B cell (primary cell): ENCODE measurements around the gene LNP1. TPM values are rescaled to one million over a fixed set of nuclear protein-coding genes. Genes with fewer than 3 reads are reported as not detected.

Experiments used
- ATAC-seq: fragments of 200-7000 bp; cut with Tn5 transposase; one replicate; pipeline ENCODE4 v1.10.0; 2021; ENCODE audit warnings: low read depth, mild to moderate bottlenecking, moderate number of reproducible peaks, moderate library complexity
- CTCF ChIA-PET: fragments of 350-600 bp; sonication (Branson Sonifier 250); formaldehyde crosslinking; loops from one replicate; lab custom pipeline; 2021; ENCODE audit warnings: antibody characterized with exemption, inconsistent platforms; lab: Charles Lee
- POLR2A ChIA-PET: fragments of 350-600 bp; sonication (Branson Sonifier 250); formaldehyde crosslinking; loops from one replicate; lab custom pipeline; 2021; ENCODE audit warnings: antibody characterized with exemption; lab: Charles Lee
- DNase-seq: peaks from one replicate; pipeline ENCODE4 v3.0.0; 2013
- H2AFZ ChIP-seq: 2 replicates; pipeline ENCODE4 v1.6.1; 2012; ENCODE audit warnings: mild to moderate bottlenecking, low read depth, low read length; ENCODE audit not compliant: insufficient read depth, poor library complexity, severe bottlenecking
- H3K27ac ChIP-seq, 2 donors: 1 replicate in 1 of 2; 2 replicates in 1 of 2; pipeline ENCODE4 v1.5.1; 2012 to 2013; ENCODE audit warnings: low read length in 2 of 2, mild to moderate bottlenecking in 2 of 2, moderate library complexity in 1 of 2
- H3K27me3 ChIP-seq, 4 experiments: fragments of 200-600 bp in 1 of 4; sonication (generic) in 1 of 4; replicated peaks in 1 of 4; 1 replicate in 2 of 4; 2 replicates in 2 of 4; pipeline versions ENCODE4 v1.6.1 to v1.7.0; 2013 to 2016; ENCODE audit warnings: low read length in 3 of 4, mild to moderate bottlenecking in 2 of 4, mixed read lengths in 1 of 4, moderate library complexity in 1 of 4; ENCODE audit not compliant: insufficient read depth in 4 of 4, control insufficient read depth in 3 of 4; ENCODE audit errors: control extremely low read depth in 1 of 4
- H3K36me3 ChIP-seq, 2 experiments: replicated peaks in 1 of 2; 1 replicate in 1 of 2; 2 replicates in 1 of 2; pipeline versions ENCODE4 v1.6.1 to v1.7.1; 2013; ENCODE audit warnings: low read length in 1 of 2; ENCODE audit not compliant: insufficient read depth in 2 of 2, control insufficient read depth in 1 of 2; ENCODE audit errors: control extremely low read depth in 1 of 2, extremely low read depth in 1 of 2
- H3K4me1 ChIP-seq, 2 donors: fragments of 200-600 bp in 1 of 2; sonication (generic) in 1 of 2; 1 replicate in 1 of 2; 2 replicates in 1 of 2; pipeline versions ENCODE4 v1.5.1 to v1.6.1; 2013 to 2017; ENCODE audit warnings: low read length in 2 of 2; ENCODE audit not compliant: control insufficient read depth in 2 of 2, insufficient read depth in 2 of 2
- H3K4me2 ChIP-seq: replicated peaks from 2 replicates; pipeline ENCODE3; 2012; ENCODE audit warnings: mild to moderate bottlenecking, low read depth, low read length; ENCODE audit not compliant: poor library complexity, severe bottlenecking
- H3K4me3 ChIP-seq, 5 experiments: fragments of 200-600 bp in 1 of 5; sonication (generic) in 1 of 5; 1 replicate in 3 of 5; 2 replicates in 2 of 5; pipeline versions ENCODE4 v1.5.1 to v1.7.0; 2011 to 2016; ENCODE audit warnings: low read length in 4 of 5, mild to moderate bottlenecking in 4 of 5, low read depth in 2 of 5, control low read depth in 1 of 5, moderate library complexity in 1 of 5; ENCODE audit not compliant: insufficient read depth in 1 of 5; ENCODE audit errors: control extremely low read depth in 1 of 5, extremely low read depth in 1 of 5
- H3K79me2 ChIP-seq: fragments of 200-600 bp; sonication (generic); one replicate; pipeline ENCODE4 v1.6.0; 2016; ENCODE audit warnings: low read length; ENCODE audit not compliant: control insufficient read depth, insufficient read depth
- H3K9ac ChIP-seq: fragments of 200-600 bp; sonication (generic); 2 replicates; pipeline ENCODE4 v1.6.1; 2017; ENCODE audit warnings: mild to moderate bottlenecking, low read length, moderate library complexity
- H3K9me3 ChIP-seq, 3 donors: one replicate each; pipeline versions ENCODE4 v1.6.1 to v1.7.1; 2013; ENCODE audit warnings: low read length in 2 of 3; ENCODE audit not compliant: control insufficient read depth in 2 of 3, insufficient read depth in 1 of 3; ENCODE audit errors: control extremely low read depth in 1 of 3
- H4K20me1 ChIP-seq: 2 replicates; pipeline ENCODE4 v1.6.0; 2012; ENCODE audit warnings: mild to moderate bottlenecking, low read length; ENCODE audit not compliant: insufficient read depth, control insufficient read depth, poor library complexity, severe bottlenecking
- H3K27ac Mint-ChIP-seq: one replicate; pipeline ENCODE4 v1.8.0; 2021; ENCODE audit warnings: mixed read lengths
- H3K27me3 Mint-ChIP-seq: one replicate; pipeline ENCODE4 v1.8.0; 2021; ENCODE audit warnings: mixed read lengths
- H3K4me1 Mint-ChIP-seq: one replicate; pipeline ENCODE4 v1.8.0; 2021; ENCODE audit warnings: mixed read lengths
- H3K4me3 Mint-ChIP-seq: one replicate; pipeline ENCODE4 v1.8.0; 2021; ENCODE audit warnings: mixed read lengths
- H3K9me3 Mint-ChIP-seq: one replicate; pipeline ENCODE4 v1.8.0; 2022; ENCODE audit warnings: mixed read lengths; ENCODE audit not compliant: insufficient read depth
- EZH2 ChIP-seq: IDR thresholded peaks from 2 replicates; pipeline ENCODE4 v1.6.1; 2012; ENCODE audit warnings: borderline replicate concordance, low read depth, mild to moderate bottlenecking, moderate library complexity, low read length; ENCODE audit not compliant: insufficient read depth, poor library complexity, severe bottlenecking
- WGBS: methylation state at CpG from one replicate; pipeline ENCODE4 v1.1.5; 2013; ENCODE audit warnings: missing lambda C conversion rate; ENCODE audit not compliant: insufficient coverage; 5-methylcytosine and 5-hydroxymethylcytosine counted together
- intact Hi-C: fragments of 100-400 bp; cut with micrococcal nuclease; formaldehyde crosslinking; loops from one replicate; pipeline ENCODE4 v1.10.0; 2022
- polyA plus RNA-seq: library from polyadenylated mRNA; depleted of rRNA; stranded (reverse); fragments of >200 nt; gene quantifications from 2 replicates; pipeline ENCODE4 v1.2.3, GENCODE V29; 2012
- total RNA-seq, 2 donors: library from RNA; stranded (reverse); fragments of 120-200 nt in 1 of 2; gene quantifications; 1 replicate in 1 of 2; 2 replicates in 1 of 2; pipeline versions ENCODE4 v1.2.3 to v1.2.4, GENCODE V29; 2013 to 2022
- TF ChIP-seq, protein P1 (sequence below): fragments of 200-600 bp; IDR thresholded peaks from one replicate; pipeline ENCODE4 v1.8.0; 2022; ENCODE audit warnings: antibody characterized with exemption, mild to moderate bottlenecking

The LNP1 gene
- total and polyA plus RNA-seq, 2 donors (not counting 1 experiment from before 2014, with no cell fraction given), result 0.39 to 1.9 TPM

DNA sequence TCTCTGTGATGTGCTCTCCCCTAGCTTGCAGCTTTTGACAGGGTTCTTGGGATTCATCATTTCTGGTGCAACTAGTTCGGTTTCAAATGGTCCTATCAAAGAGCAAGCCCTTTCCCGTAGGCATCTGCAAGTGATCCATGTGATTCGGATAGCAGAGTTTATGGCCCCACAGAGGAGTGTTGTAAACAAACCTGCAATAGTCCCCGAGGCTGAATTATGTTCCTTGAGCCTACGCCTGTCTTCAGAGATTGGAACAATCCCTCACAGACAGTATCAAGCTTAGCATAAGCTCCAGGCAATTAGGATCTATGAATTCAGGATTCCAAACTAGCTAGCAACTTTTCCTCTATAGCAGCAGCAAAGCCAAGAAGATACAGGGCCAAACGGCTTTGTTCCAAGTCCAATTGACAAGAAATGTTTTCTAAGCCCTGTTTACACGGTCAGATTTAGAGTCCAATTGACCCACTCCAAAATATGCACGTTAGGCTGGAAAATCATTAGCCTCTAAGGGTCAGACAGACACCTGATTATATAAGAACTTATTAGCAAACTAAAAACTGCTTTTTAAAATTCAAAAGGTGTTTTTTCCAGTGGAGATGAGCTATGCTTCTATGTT lies 24.8 kb downstream of the LNP1 start:
- no peaks in the 10 kb centered on the region for H3K9me3 ChIP-seq
- H4K20me1 ChIP-seq, result no peaks in the 10 kb centered on the region
- H3K27ac ChIP-seq, result no peak overlapping the region
- no peaks in the 10 kb centered on the region for H3K4me1 ChIP-seq
- WGBS, result 89% methylated on average over 7 of the region's 8 CpGs
- Mint-ChIP-seq H3K9me3 (no peaks in the 10 kb centered on the region), H3K27ac (no peak overlapping the region), H3K4me3 (no peak overlapping the region), H3K4me1 (no peaks in the 10 kb centered on the region), H3K27me3 (no peaks in the 10 kb centered on the region)
- CTCF ChIA-PET, result no interaction called here
- no peak overlapping the region for H3K4me2 ChIP-seq
- H2AFZ ChIP-seq, result no peak overlapping the region
- no peaks in the 10 kb centered on the region for H3K36me3 ChIP-seq
- ATAC-seq (no peak), DNase-seq (no peak)
- peaks cover 0 to 7% (median 0%) of the 10 kb centered on the region in 4 experiments for H3K27me3 ChIP-seq
- TF ChIP-seq, protein P1, sequence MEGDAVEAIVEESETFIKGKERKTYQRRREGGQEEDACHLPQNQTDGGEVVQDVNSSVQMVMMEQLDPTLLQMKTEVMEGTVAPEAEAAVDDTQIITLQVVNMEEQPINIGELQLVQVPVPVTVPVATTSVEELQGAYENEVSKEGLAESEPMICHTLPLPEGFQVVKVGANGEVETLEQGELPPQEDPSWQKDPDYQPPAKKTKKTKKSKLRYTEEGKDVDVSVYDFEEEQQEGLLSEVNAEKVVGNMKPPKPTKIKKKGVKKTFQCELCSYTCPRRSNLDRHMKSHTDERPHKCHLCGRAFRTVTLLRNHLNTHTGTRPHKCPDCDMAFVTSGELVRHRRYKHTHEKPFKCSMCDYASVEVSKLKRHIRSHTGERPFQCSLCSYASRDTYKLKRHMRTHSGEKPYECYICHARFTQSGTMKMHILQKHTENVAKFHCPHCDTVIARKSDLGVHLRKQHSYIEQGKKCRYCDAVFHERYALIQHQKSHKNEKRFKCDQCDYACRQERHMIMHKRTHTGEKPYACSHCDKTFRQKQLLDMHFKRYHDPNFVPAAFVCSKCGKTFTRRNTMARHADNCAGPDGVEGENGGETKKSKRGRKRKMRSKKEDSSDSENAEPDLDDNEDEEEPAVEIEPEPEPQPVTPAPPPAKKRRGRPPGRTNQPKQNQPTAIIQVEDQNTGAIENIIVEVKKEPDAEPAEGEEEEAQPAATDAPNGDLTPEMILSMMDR, result no peak
- no peak for TF ChIP-seq EZH2
- H3K79me2 ChIP-seq, result no peaks in the 10 kb centered on the region
- POLR2A ChIA-PET, result no interaction called here
- H3K9ac ChIP-seq, result no peak overlapping the region
- no peak overlapping the region for H3K4me3 ChIP-seq
- intact Hi-C loops, result no loop called here

DNA sequence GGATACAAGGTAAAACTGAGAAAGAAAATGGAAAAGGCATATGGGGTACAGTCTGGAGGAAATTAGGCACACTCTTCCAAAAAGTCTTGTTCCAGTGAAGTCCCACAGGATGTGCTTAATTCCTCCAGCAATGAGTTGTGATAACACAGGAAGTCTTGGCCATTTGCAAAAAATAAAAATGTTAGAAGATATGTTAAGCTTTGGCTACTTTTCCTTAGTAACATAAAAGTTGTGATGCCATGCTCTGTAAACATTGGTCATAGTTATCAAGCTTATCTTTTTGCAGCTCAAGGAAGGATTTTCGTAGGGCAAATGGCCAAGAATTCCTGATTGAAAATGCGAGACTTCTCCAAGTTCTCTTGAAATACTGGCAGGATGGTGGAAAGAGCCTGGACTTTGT lies 26.4 kb downstream of the LNP1 start:
- CTCF ChIA-PET, result no interaction called here
- H3K36me3 ChIP-seq, result no peaks in the 10 kb centered on the region
- ATAC-seq (no peak), DNase-seq (no peak)
- intact Hi-C loops, result no loop called here
- H3K27ac Mint-ChIP-seq, result no peak overlapping the region
- no peaks in the 10 kb centered on the region for H3K9me3 ChIP-seq
- no peak overlapping the region for H3K4me3 Mint-ChIP-seq
- H3K79me2 ChIP-seq, result no peaks in the 10 kb centered on the region
- H3K27me3 ChIP-seq, result peaks cover 0 to 7% (median 0%) of the 10 kb centered on the region in 4 experiments
- no peaks in the 10 kb centered on the region for H3K4me1 Mint-ChIP-seq
- H3K9me3 Mint-ChIP-seq, result no peaks in the 10 kb centered on the region
- POLR2A ChIA-PET, result no interaction called here
- H3K27me3 Mint-ChIP-seq, result no peaks in the 10 kb centered on the region
- TF ChIP-seq EZH2, result no peak
- TF ChIP-seq, protein P1, result no peak
- no peaks in the 10 kb centered on the region for H3K4me1 ChIP-seq
- no peak overlapping the region for H3K9ac ChIP-seq
- WGBS, result 87% methylated on average over 2 of the region's 2 CpGs
- no peak overlapping the region for H3K4me2 ChIP-seq
- no peak overlapping the region for H3K4me3 ChIP-seq
- H2AFZ ChIP-seq, result no peak overlapping the region
- no peak overlapping the region for H3K27ac ChIP-seq
- no peaks in the 10 kb centered on the region for H4K20me1 ChIP-seq
